ENCODE results near the gene ATP5F1A.

Gene ATP5F1A

DNA sequence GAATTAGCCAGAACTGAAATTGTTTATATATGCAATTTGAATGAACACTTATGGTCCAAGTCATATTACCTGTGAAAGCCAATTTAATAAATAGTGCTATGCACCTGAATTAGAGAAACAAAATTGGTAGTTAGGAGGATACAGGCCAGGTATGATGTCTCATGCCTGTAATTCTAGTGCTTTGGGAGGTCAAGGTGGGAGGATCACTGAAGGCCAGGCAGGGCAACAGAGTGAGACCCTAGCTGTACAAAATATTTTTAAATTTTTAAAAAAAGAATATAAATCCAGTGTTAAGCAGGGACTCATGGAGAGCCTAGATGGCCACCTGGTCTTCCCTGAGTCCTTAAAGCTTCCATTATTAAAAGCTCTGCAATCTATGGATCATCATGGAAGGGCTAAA lies 18.8 kb downstream of the ATP5F1A start:
- TF ChIP-seq, protein P1, sequence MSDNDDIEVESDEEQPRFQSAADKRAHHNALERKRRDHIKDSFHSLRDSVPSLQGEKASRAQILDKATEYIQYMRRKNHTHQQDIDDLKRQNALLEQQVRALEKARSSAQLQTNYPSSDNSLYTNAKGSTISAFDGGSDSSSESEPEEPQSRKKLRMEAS (IDR thresholded peaks at IDR 0.05; ENCODE audit: low read depth, low read length) = no peak
- TF ChIP-seq POLR2A (IDR thresholded peaks at IDR 0.05; ENCODE audit: extremely low read depth, insufficient read length) (no peak), MYC (IDR thresholded peaks at IDR 0.05; ENCODE audit: low read depth, low read length) (no peak)
- TF ChIP-seq, protein P2, sequence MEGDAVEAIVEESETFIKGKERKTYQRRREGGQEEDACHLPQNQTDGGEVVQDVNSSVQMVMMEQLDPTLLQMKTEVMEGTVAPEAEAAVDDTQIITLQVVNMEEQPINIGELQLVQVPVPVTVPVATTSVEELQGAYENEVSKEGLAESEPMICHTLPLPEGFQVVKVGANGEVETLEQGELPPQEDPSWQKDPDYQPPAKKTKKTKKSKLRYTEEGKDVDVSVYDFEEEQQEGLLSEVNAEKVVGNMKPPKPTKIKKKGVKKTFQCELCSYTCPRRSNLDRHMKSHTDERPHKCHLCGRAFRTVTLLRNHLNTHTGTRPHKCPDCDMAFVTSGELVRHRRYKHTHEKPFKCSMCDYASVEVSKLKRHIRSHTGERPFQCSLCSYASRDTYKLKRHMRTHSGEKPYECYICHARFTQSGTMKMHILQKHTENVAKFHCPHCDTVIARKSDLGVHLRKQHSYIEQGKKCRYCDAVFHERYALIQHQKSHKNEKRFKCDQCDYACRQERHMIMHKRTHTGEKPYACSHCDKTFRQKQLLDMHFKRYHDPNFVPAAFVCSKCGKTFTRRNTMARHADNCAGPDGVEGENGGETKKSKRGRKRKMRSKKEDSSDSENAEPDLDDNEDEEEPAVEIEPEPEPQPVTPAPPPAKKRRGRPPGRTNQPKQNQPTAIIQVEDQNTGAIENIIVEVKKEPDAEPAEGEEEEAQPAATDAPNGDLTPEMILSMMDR (IDR thresholded peaks at IDR 0.05; ENCODE audit: low read depth, low read length) = no peak
- DNase-seq (ENCODE audit: low read depth) = no peak
- H3K4me3 ChIP-seq (ENCODE audit: low read depth, low read length) = no peak overlapping the region

DNA sequence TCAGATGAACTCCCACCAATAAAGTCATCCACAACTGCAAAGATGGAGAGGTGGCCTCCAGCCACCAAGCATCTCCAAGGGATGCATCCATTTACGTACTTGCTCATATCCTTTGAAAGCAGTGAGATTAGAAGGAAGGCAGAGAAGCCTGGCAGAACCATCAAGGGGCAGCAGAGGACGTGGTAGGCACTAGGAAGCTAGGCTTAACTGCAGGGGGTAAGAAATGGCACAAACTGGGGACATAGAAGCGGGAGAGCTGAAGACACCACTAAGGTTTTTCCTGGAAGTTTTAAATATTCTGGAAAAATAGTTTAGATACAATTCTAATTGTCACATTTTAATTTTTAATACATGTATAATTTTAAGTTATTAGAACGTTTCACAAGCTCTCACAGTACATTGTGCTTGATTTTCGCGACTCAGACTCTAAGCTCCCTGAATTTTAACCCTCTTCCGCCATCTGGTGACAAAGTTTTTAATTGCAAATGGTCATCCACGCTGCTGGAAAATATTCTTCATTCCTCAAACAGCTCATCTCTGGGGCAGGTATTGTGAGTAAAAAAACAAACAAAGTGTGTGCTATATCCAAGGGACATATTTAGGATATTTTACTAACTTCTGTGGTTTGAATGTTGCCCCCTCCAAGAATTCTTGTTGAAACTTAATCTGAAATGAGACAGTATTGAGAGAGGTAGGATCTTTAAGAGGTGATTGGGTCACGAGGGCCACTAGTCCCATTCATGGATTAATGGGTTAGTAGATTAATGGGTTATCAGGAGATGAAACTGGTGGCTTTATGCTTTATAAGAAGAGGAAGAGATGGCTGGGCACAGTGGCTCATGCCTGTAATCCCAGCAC lies 24.4 kb downstream of the ATP5F1A start:
- no peak overlapping the region for H3K4me3 ChIP-seq (ENCODE audit: low read depth, low read length)
- no peak for TF ChIP-seq POLR2A (IDR thresholded peaks at IDR 0.05; ENCODE audit: extremely low read depth, insufficient read length)
- TF ChIP-seq, protein P1 (IDR thresholded peaks at IDR 0.05; ENCODE audit: low read depth, low read length) = no peak
- TF ChIP-seq, protein P2 (IDR thresholded peaks at IDR 0.05; ENCODE audit: low read depth, low read length) = peak; percentile 47
- 0 out of 2 replicates have a peak, but pooled peaks have one; percentile 15 for TF ChIP-seq MYC (IDR thresholded peaks at IDR 0.05; ENCODE audit: low read depth, low read length)
- DNase-seq (ENCODE audit: low read depth) = peak; percentile 66

DNA sequence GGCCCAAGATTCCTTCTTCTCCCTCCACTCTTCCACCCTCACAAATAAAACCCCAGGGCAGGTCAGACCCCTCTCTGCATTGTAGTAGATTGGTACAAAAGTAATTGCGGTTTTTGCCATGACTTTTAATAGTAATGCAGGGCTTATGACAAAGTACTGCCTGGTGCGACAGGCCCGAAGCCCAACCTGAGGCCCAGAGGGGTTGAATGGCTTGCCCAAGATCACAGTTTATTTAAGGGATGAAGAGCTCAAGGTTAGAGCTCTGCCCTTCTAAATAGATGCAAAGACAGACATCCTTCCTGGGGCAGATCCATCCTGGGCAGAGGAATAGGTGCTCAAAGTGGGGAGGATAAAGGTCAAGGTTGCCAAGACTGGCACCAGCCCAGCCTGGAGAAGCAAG lies 25.1 kb downstream of the ATP5F1A start:
- no peak for DNase-seq (ENCODE audit: low read depth)
- no peak overlapping the region for H3K4me3 ChIP-seq (ENCODE audit: low read depth, low read length)
- TF ChIP-seq, protein P2 (IDR thresholded peaks at IDR 0.05; ENCODE audit: low read depth, low read length) = no peak
- TF ChIP-seq, protein P1 (IDR thresholded peaks at IDR 0.05; ENCODE audit: low read depth, low read length) = no peak
- TF ChIP-seq POLR2A (IDR thresholded peaks at IDR 0.05; ENCODE audit: extremely low read depth, insufficient read length) (no peak), MYC (IDR thresholded peaks at IDR 0.05; ENCODE audit: low read depth, low read length) (no peak)

DNA sequence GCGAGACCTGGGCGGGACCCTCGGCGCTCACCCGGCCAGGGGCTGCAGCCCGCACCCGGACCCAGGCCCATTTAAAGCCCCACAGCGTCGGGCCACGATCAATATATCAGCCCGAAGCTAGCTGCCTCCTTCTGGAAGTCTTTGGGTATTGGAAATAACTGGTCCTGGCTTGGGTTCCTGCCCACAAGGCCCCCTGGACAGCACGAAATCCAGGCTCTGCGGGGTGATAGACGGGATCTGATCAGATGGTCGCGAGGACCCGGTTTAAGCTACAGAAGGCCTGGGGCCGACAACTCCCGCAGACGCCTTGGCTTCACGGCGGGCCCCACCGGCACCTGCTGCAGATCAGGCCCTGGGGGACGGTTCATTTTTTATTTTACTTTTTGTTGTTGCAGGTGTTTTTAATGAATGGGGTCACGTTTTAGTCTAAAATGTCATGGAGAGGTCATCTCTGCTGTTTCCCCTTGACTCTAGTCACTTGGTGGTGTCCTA lies 25.7 kb downstream of the ATP5F1A start:
- no peak overlapping the region for H3K4me3 ChIP-seq (ENCODE audit: low read depth, low read length)
- TF ChIP-seq, protein P1 (IDR thresholded peaks at IDR 0.05; ENCODE audit: low read depth, low read length) = no peak
- TF ChIP-seq POLR2A (IDR thresholded peaks at IDR 0.05; ENCODE audit: extremely low read depth, insufficient read length) (no peak), MYC (IDR thresholded peaks at IDR 0.05; ENCODE audit: low read depth, low read length) (no peak)
- TF ChIP-seq, protein P2 (IDR thresholded peaks at IDR 0.05; ENCODE audit: low read depth, low read length) = no peak

DNA sequence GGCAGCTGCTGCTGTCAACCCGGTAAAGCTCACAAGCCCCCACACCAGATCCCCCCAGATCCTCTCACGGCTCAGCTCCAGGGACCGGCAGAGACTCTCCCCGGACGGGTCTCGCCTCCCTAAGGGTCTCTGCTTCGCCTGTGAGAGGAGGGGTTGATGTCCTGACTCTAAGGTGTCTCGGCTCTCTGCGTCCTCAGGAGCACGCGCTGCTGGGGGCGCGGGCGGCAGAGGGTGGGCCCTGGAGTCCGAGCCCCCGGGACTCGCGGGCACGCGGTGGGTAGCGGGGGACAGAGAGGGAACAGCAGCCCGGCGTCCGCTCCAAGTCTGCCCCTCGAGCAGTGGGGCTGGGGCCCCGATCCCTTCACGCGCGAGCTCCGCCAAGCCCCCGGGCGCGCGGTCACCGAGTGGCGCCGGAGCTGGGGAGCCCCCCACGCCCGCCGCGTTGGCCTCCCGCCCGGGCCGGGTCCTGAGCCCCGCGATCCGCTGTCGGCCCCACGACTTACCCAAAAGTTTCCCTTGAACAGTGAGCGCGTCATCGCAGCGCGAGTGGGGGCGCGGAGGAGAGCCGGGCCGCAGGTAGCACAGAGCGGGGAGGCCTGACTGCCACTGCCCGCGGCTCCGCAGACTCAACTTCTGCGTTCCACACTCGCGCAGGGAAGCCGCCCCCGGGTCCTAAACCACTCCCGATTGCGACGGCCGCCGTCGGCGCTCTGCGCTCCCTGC lies 26.3 kb downstream of the ATP5F1A start, which contains the start of gene PSTPIP2:
PSTPIP2 (minus strand) TSS at position 608 of the 723 bp plus-strand sequence; CDS start at position 536, 72 bp downstream.
- TF ChIP-seq POLR2A (IDR thresholded peaks at IDR 0.05; ENCODE audit: extremely low read depth, insufficient read length) (no peak), MYC (IDR thresholded peaks at IDR 0.05; ENCODE audit: low read depth, low read length) (no peak)
- TF ChIP-seq, protein P2 (IDR thresholded peaks at IDR 0.05; ENCODE audit: low read depth, low read length) = no peak
- TF ChIP-seq, protein P1 (IDR thresholded peaks at IDR 0.05; ENCODE audit: low read depth, low read length) = no peak
- H3K4me3 ChIP-seq (ENCODE audit: low read depth, low read length) = no peak within 1 kb of the TSS

More for the DNA sequence above, 25.7 kb downstream of the ATP5F1A start:
- no peak for DNase-seq (ENCODE audit: low read depth)

More for the DNA sequence above, 26.3 kb downstream of the ATP5F1A start, which contains the start of gene PSTPIP2:
- no peak for DNase-seq (ENCODE audit: low read depth)
